K562 (cell line): Measurements from ENCODE around the gene ZSWIM9. TPM values are rescaled to one million over a fixed set of nuclear protein-coding genes. Genes with fewer than 3 reads are reported as not detected.

Experiments used
- BHLHE40 ChIP-seq: IDR thresholded peaks from 2 replicates; pipeline ENCODE4 v1.6.1; 2011; ENCODE audit warnings: low read length, improper control_type of control experiment
- CBX1 ChIP-seq: sonication (generic); IDR thresholded peaks from 2 replicates; pipeline ENCODE4 v1.6.1; 2016; ENCODE audit warnings: antibody characterized with exemption, low read depth, mild to moderate bottlenecking
- CC2D1A ChIP-seq: fragments of 450-650 bp; IDR thresholded peaks from 2 replicates; pipeline ENCODE4 v1.6.1; 2017; ENCODE audit warnings: mild to moderate bottlenecking
- CCAR2 ChIP-seq: fragments of 200-400 bp; formaldehyde crosslinking; IDR thresholded peaks from 2 replicates; pipeline ENCODE4 v1.6.1; 2017; ENCODE audit warnings: mild to moderate bottlenecking, low read depth, low read length
- CHD2 ChIP-seq: IDR thresholded peaks from 2 replicates; pipeline ENCODE4 v1.6.1; 2011; ENCODE audit warnings: low read depth, low read length
- DACH1 ChIP-seq: fragments of 450-650 bp; IDR thresholded peaks from 2 replicates; pipeline ENCODE4 v1.6.1; 2018; ENCODE audit not compliant: partially characterized antibody
- FOS ChIP-seq: IDR thresholded peaks from 3 replicates; pipeline ENCODE4 v1.6.1; 2011; ENCODE audit not compliant: insufficient read length; ENCODE audit errors: extremely low read depth
- MEIS2 ChIP-seq: fragments of 450-650 bp; IDR thresholded peaks from 2 replicates; pipeline ENCODE4 v1.6.1; 2014; ENCODE audit warnings: mild to moderate bottlenecking; ENCODE audit not compliant: partially characterized antibody
- STAT5A ChIP-seq: IDR thresholded peaks from 2 replicates; pipeline ENCODE4 v1.6.1; 2012; ENCODE audit warnings: low read length, inconsistent platforms, borderline replicate concordance
- YBX1 ChIP-seq: fragments of 450-650 bp; IDR thresholded peaks from 2 replicates; pipeline ENCODE4 v1.7.1; 2016; ENCODE audit warnings: mild to moderate bottlenecking
- ZNF253 ChIP-seq: fragments of 250-450 bp; sonication (Bioruptor Pico); conservative IDR thresholded peaks from 2 replicates; pipeline ENCODE4 v1.6.1; 2021; ENCODE audit warnings: mild to moderate bottlenecking
- ZNF77 ChIP-seq: fragments of 250-450 bp; sonication (Bioruptor Pico); IDR thresholded peaks from 2 replicates; pipeline ENCODE4 v1.5.0; 2020
- polyA plus RNA-seq, 8 experiments: library from polyadenylated mRNA; depleted of rRNA in 4 of 8; stranded (reverse) in 5 of 8; unstranded in 3 of 8; fragments of >200 nt; fragmentation: Nextera tagmentation in 2 of 8; fragmentation: Illumina TruSeq in 1 of 8; extraction: Ambion mirVana in 2 of 8; extraction: Trizol in 1 of 8; gene quantifications; 2 replicates each; pipeline versions ENCODE4 v1.2.1 to v1.2.3, GENCODE V29; 2011 to 2014; ENCODE audit warnings: inconsistent platforms in 1 of 8, missing spikeins in 1 of 8
- total RNA-seq, 7 experiments: library from RNA; depleted of rRNA in 6 of 7; stranded (reverse); fragments of >200 nt in 6 of 7; fragmentation: Illumina TruSeq in 2 of 7; extraction: Trizol in 2 of 7; gene quantifications; 2 replicates each; pipeline versions ENCODE4 v1.2.1 to v1.2.3, GENCODE V29; 2011 to 2021; ENCODE audit warnings: low replicate concordance in 1 of 7
- TF ChIP-seq, protein P1 (sequence below): fragments of 450-650 bp; IDR thresholded peaks from 2 replicates; pipeline ENCODE4 v1.6.1; 2017; ENCODE audit warnings: mild to moderate bottlenecking, moderate library complexity
- TF ChIP-seq, protein P2 (sequence below): sonication (generic); formaldehyde crosslinking; IDR thresholded peaks from 2 replicates; pipeline ENCODE4 v1.8.0; 2022; ENCODE audit warnings: mild to moderate bottlenecking, missing genetic modification reagents, borderline replicate concordance
- TF ChIP-seq, protein P3 (sequence below): sonication (generic); IDR thresholded peaks from 2 replicates; pipeline ENCODE4 v1.6.1; 2016
- TF ChIP-seq, protein P4 (sequence below): fragments of 450-650 bp; IDR thresholded peaks from 2 replicates; pipeline ENCODE4 v1.6.1; 2016
- TF ChIP-seq, protein P5 (sequence below): fragments of 250-450 bp; sonication (Bioruptor Pico); IDR thresholded peaks from 2 replicates; pipeline ENCODE4 v1.8.0; 2021; ENCODE audit warnings: borderline replicate concordance, mild to moderate bottlenecking, moderate library complexity; ENCODE audit not compliant: poor library complexity, severe bottlenecking
- TF ChIP-seq, protein P6 (sequence below), 2 experiments: fragments of 450-650 bp in 1 of 2; IDR thresholded peaks; 2 replicates each; pipeline ENCODE4 v1.6.1; 2011 to 2017; ENCODE audit warnings: low read depth in 2 of 2, antibody characterized with exemption in 1 of 2, borderline replicate concordance in 1 of 2, low read length in 1 of 2, mild to moderate bottlenecking in 1 of 2, mixed read lengths in 1 of 2; ENCODE audit not compliant: control insufficient read depth in 1 of 2

The ZSWIM9 gene
- total and polyA plus RNA-seq, 9 of the 15 experiments (the other 6 are each of a cell fraction or from before 2014, with no cell fraction given): 0.04 to 1.4 (median 0.34) TPM; not detected in 1

DNA sequence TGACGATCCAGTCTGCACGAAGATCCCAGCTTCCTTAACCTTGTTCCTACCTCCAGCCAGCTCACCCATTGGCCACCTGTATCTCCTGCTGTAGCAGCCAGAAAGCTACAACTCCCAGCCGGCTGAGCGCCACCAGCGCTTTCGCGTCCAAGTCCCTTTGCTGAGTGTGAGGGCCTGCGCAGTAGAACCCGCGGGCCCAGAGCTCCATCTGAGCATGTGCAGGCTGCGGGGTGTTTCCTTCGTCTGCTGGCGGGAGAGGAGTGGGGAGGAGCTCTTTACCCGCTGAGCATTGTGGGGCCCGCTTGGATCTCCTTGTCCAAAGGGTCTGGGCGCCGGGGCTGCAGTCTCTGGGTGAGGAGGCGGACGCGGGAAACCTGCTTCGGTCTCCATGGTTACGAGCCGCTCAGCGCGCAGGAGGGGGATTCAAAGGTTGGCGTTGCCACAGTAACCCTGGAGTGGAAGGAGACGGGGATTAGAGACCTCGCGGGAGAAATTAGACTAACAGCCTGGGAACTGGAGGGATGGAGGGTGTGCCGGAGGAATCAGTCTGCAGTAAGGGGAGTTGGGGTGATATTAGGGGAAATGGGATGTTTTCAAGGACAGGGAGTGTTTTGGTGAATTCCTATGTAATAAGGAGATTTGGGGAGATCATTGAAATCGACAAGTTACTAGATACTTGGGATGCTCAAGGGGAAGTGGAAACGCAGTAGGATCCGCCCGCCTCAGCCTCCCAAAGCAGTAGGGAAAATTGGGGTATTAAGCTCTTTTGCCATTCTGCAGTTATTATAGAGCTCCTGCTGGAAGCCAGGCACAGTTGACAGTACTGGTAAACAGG, 33.5 kb downstream of the ZSWIM9 start (continued):
- TF ChIP-seq, protein P1, sequence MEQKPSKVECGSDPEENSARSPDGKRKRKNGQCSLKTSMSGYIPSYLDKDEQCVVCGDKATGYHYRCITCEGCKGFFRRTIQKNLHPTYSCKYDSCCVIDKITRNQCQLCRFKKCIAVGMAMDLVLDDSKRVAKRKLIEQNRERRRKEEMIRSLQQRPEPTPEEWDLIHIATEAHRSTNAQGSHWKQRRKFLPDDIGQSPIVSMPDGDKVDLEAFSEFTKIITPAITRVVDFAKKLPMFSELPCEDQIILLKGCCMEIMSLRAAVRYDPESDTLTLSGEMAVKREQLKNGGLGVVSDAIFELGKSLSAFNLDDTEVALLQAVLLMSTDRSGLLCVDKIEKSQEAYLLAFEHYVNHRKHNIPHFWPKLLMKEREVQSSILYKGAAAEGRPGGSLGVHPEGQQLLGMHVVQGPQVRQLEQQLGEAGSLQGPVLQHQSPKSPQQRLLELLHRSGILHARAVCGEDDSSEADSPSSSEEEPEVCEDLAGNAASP: no peak
- no peak for TF ChIP-seq CC2D1A
- TF ChIP-seq, protein P2, sequence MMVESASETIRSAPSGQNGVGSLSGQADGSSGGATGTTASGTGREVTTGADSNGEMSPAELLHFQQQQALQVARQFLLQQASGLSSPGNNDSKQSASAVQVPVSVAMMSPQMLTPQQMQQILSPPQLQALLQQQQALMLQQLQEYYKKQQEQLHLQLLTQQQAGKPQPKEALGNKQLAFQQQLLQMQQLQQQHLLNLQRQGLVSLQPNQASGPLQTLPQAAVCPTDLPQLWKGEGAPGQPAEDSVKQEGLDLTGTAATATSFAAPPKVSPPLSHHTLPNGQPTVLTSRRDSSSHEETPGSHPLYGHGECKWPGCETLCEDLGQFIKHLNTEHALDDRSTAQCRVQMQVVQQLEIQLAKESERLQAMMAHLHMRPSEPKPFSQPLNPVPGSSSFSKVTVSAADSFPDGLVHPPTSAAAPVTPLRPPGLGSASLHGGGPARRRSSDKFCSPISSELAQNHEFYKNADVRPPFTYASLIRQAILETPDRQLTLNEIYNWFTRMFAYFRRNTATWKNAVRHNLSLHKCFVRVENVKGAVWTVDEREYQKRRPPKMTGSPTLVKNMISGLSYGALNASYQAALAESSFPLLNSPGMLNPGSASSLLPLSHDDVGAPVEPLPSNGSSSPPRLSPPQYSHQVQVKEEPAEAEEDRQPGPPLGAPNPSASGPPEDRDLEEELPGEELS (CRISPR knock-in tag): peak; percentile 99
- TF ChIP-seq, protein P3, sequence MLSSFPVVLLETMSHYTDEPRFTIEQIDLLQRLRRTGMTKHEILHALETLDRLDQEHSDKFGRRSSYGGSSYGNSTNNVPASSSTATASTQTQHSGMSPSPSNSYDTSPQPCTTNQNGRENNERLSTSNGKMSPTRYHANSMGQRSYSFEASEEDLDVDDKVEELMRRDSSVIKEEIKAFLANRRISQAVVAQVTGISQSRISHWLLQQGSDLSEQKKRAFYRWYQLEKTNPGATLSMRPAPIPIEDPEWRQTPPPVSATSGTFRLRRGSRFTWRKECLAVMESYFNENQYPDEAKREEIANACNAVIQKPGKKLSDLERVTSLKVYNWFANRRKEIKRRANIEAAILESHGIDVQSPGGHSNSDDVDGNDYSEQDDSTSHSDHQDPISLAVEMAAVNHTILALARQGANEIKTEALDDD: no peak; the same call in 1 of the 2 replicates
- no peak for TF ChIP-seq ZNF77
- TF ChIP-seq MEIS2: peak; percentile 89
- no peak for TF ChIP-seq YBX1
- no peak for TF ChIP-seq BHLHE40
- peak; percentile 45; the same call in 1 of the 2 replicates for TF ChIP-seq CBX1
- TF ChIP-seq, protein P4, sequence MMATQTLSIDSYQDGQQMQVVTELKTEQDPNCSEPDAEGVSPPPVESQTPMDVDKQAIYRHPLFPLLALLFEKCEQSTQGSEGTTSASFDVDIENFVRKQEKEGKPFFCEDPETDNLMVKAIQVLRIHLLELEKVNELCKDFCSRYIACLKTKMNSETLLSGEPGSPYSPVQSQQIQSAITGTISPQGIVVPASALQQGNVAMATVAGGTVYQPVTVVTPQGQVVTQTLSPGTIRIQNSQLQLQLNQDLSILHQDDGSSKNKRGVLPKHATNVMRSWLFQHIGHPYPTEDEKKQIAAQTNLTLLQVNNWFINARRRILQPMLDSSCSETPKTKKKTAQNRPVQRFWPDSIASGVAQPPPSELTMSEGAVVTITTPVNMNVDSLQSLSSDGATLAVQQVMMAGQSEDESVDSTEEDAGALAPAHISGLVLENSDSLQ: peak; percentile 33; the same call in 1 of the 2 replicates
- no peak for TF ChIP-seq STAT5A
- 0 out of 2 replicates have a peak, but pooled peaks have one; percentile 11 for TF ChIP-seq CHD2
- TF ChIP-seq, protein P5, sequence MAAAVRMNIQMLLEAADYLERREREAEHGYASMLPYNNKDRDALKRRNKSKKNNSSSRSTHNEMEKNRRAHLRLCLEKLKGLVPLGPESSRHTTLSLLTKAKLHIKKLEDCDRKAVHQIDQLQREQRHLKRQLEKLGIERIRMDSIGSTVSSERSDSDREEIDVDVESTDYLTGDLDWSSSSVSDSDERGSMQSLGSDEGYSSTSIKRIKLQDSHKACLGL (CRISPR knock-in tag): no peak
- no peak for TF ChIP-seq FOS
- no peak for TF ChIP-seq ZNF253
- no peak for TF ChIP-seq CCAR2
- TF ChIP-seq, protein P6, sequence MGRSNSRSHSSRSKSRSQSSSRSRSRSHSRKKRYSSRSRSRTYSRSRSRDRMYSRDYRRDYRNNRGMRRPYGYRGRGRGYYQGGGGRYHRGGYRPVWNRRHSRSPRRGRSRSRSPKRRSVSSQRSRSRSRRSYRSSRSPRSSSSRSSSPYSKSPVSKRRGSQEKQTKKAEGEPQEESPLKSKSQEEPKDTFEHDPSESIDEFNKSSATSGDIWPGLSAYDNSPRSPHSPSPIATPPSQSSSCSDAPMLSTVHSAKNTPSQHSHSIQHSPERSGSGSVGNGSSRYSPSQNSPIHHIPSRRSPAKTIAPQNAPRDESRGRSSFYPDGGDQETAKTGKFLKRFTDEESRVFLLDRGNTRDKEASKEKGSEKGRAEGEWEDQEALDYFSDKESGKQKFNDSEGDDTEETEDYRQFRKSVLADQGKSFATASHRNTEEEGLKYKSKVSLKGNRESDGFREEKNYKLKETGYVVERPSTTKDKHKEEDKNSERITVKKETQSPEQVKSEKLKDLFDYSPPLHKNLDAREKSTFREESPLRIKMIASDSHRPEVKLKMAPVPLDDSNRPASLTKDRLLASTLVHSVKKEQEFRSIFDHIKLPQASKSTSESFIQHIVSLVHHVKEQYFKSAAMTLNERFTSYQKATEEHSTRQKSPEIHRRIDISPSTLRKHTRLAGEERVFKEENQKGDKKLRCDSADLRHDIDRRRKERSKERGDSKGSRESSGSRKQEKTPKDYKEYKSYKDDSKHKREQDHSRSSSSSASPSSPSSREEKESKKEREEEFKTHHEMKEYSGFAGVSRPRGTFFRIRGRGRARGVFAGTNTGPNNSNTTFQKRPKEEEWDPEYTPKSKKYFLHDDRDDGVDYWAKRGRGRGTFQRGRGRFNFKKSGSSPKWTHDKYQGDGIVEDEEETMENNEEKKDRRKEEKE (IDR thresholded peaks at IDR 0.05; ENCODE audit: borderline replicate concordance in 1 of 2, control insufficient read depth in 1 of 2, low read depth in 2 of 2, low read length in 1 of 2): 0 out of 4 replicates have a peak, but pooled peaks of 1 of the 2 experiments have one; percentile 72
- no peak for TF ChIP-seq DACH1
